ENCODE results near the gene ST6GALNAC3. TPM values are rescaled to one million over a fixed set of nuclear protein-coding genes. Genes with fewer than 3 reads are reported as not detected.

The ST6GALNAC3 gene
- total RNA-seq, 6 experiments from 2014 or later, result 1.00 to 1.7 (median 1.2) TPM

- Mint-ChIP-seq H3K36me3 (ENCODE audit: low read depth) (no peaks in the 10 kb centered on the region), H3K27me3 (ENCODE audit: insufficient read depth) (no peaks in the 10 kb centered on the region; the same call in 1 of the 2 replicates), H3K4me1 (ENCODE audit: low read depth) (peaks cover 5% of the 10 kb centered on the region; the same call in 1 of the 2 replicates), H3K4me3 (no peak overlapping the region), H3K9me3 (peaks cover 18% of the 10 kb centered on the region), H3K27ac (no peak overlapping the region)
- no peak for DNase-seq
- TF ChIP-seq CTCF (IDR thresholded peaks at IDR 0.05), result no peak
These were observed 175.7 kb downstream of the ST6GALNAC3 start for GRCh38 chr1:76250271-76250670.

DNA sequence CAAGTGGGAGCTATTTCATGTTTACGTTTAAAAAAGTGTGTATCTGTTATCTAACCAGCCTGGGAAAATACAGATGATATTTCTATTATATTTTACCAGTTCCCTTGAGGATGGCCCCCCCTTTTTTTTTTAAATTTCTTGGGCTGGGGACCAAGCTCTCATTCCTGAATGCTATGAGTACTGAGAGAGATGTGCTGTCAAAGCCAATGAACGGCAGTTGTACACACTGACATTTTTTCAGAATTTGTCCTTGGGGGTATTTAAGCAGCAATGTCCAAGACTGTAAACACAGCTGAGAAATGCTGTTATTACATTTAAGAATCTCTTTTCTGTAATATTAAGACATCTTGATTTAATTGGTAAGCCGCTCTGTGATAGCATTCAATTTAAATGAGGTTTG is 177.9 kb downstream of the ST6GALNAC3 start:
- Mint-ChIP-seq H3K9me3 (peaks cover 12% of the 10 kb centered on the region), H3K36me3 (ENCODE audit: low read depth) (no peaks in the 10 kb centered on the region), H3K4me1 (ENCODE audit: low read depth) (peaks cover 5% of the 10 kb centered on the region; the same call in 1 of the 2 replicates), H3K27me3 (ENCODE audit: insufficient read depth) (no peaks in the 10 kb centered on the region; the same call in 1 of the 2 replicates), H3K27ac (no peak overlapping the region), H3K4me3 (no peak overlapping the region)
- no peak for DNase-seq
- TF ChIP-seq CTCF (IDR thresholded peaks at IDR 0.05), result no peak

DNA sequence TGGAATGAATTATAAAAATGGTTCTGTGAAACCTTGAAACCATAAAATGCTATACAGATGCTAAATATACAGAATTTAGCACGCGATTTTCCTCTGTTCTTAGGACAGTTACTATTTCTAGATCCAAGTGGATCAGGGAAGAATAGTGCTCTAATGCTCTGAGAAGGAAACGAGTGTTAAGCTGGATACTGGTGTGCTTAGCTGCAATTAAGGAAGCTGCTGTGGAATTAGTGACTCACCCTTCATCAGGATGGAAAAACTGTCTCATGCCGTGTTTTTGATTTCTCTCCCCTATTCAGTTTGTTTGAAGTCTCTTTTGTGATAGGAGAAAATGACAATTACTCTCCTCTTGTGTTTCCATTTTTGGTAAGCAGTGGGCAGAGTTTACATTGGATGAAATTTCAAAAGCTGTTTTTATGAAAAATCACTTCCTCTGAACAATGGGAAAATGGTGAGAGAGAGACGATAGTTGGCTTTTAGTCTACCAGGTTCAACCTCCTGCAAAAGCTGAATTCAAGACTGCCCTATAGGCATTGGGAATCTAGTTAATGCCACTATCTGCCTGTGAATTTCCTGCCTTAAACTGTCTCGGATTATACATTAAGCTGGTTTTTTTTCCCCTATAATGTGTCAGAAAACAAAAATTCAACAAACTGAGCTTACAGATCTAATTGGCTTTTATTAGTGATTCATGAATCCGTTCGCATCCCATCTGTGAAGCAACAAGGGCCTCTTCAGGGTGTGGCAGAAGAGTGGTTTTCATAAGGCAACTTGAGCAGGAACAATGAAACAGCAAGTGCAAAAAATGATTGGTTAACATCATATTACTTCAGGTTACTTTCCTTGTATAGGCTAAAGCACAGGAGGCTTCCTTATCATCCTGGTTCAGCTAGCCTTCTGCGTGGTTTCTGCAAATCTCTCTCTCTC is 179.8 kb downstream of the ST6GALNAC3 start:
- peaks cover 8% of the 10 kb centered on the region for H3K9me3 Mint-ChIP-seq

DNA sequence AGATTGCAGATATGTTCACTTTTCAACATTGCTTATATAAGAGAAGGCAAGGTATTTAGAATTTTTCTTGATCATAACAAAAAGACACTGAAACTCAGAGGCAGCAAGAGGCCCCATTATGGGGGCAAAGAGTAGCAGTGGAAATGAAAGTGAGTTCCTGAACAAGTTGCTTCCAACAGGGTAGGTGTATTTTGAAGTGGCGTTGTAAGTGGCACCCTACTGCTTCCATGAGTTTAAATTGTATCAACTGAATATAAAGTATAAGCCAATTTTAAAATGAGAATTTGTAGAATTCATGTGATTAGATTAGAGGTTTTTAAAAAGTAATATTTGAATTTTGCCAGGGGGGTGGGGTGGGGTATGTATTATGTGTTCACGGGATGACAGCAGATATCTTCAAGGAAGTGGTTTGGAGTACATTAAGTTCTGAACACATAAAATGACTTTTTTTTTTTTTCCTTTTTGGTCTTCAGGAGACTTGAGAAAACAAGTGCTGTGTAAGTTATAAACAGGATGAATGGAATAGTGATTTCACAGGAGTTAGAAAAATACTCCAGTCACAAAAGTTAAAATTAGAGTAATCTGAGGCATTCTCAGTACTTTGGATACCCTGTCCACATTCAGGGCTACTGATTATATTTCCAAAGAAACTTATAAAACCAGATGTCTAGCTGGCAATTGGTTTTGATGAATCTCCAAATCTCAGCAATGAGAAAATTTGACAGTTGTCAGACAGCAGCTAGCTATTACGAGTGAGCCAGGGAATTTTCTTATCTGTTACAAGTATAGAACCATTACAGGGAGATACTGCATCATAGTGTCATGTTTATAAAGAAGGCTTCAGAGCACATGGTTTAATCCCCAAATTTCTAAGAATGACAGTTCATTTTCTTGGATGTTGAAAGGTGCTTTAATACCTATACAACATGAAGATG is 182.0 kb downstream of the ST6GALNAC3 start:
- H3K9me3 Mint-ChIP-seq, result no peaks in the 10 kb centered on the region
- no peak for TF ChIP-seq CTCF (IDR thresholded peaks at IDR 0.05)
- H3K27me3 Mint-ChIP-seq (ENCODE audit: insufficient read depth), result no peaks in the 10 kb centered on the region; the same call in 1 of the 2 replicates
- no peak overlapping the region for H3K27ac Mint-ChIP-seq
- no peak for DNase-seq
- peaks cover 5% of the 10 kb centered on the region; the same call in 1 of the 2 replicates for H3K4me1 Mint-ChIP-seq (ENCODE audit: low read depth)
- H3K36me3 Mint-ChIP-seq (ENCODE audit: low read depth), result no peaks in the 10 kb centered on the region
- H3K4me3 Mint-ChIP-seq, result no peak overlapping the region

More for the DNA sequence above, 179.8 kb downstream of the ST6GALNAC3 start:
- no peak for TF ChIP-seq CTCF (IDR thresholded peaks at IDR 0.05)
- Mint-ChIP-seq H3K4me1 (ENCODE audit: low read depth) (peaks cover 5% of the 10 kb centered on the region; the same call in 1 of the 2 replicates), H3K27ac (no peak overlapping the region), H3K27me3 (ENCODE audit: insufficient read depth) (no peaks in the 10 kb centered on the region; the same call in 1 of the 2 replicates), H3K4me3 (no peak overlapping the region), H3K36me3 (ENCODE audit: low read depth) (no peaks in the 10 kb centered on the region)
- DNase-seq, result no peak

DNA sequence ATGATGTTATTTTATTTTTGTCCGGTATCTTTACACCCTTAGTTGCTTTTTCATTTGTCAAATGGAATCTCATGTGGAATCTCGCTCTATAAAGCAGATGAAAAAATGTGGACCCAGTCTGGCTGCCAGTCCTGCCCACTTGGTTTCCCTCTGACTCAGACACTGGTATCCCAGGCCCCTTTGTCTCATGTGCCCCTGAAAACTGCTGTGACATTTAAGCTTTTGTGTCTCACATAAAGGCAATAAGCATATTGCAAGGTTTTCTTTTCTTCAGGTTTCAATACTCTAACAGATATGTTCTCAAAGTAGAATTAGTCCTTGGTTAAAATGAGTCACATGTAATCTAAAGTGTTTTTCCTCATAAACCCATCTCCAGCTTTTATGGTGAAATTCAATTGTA is 183.3 kb downstream of the ST6GALNAC3 start:
- H3K9me3 Mint-ChIP-seq, result no peaks in the 10 kb centered on the region
- no peak overlapping the region for H3K4me3 Mint-ChIP-seq
- no peak for DNase-seq
- H3K27ac Mint-ChIP-seq, result no peak overlapping the region
- no peaks in the 10 kb centered on the region; the same call in 1 of the 2 replicates for H3K27me3 Mint-ChIP-seq (ENCODE audit: insufficient read depth)
- no peak for TF ChIP-seq CTCF (IDR thresholded peaks at IDR 0.05)
- H3K4me1 Mint-ChIP-seq (ENCODE audit: low read depth), result peaks cover 5% of the 10 kb centered on the region; the same call in 1 of the 2 replicates
- no peaks in the 10 kb centered on the region for H3K36me3 Mint-ChIP-seq (ENCODE audit: low read depth)

Data from HFFc6 (cell line).